H54 (cell line): Measurements from ENCODE around the gene CYP24A1.

Experiments
- DNase-seq: peaks from one replicate; pipeline ENCODE4 v3.0.0; 2011; ENCODE audit warnings: low spot score, mixed read lengths; ENCODE audit not compliant: insufficient read length
- FAIRE-seq: peaks from 3 replicates; lab custom pipeline; 2011; peaks lifted over from hg19 to GRCh38; lab: Jason Lieb, UNC
- POLR2A ChIP-seq: IDR thresholded peaks from 2 replicates; pipeline ENCODE4 v1.6.1; 2011; ENCODE audit warnings: low read depth, mild to moderate bottlenecking, low read length

The CYP24A1 gene

DNA sequence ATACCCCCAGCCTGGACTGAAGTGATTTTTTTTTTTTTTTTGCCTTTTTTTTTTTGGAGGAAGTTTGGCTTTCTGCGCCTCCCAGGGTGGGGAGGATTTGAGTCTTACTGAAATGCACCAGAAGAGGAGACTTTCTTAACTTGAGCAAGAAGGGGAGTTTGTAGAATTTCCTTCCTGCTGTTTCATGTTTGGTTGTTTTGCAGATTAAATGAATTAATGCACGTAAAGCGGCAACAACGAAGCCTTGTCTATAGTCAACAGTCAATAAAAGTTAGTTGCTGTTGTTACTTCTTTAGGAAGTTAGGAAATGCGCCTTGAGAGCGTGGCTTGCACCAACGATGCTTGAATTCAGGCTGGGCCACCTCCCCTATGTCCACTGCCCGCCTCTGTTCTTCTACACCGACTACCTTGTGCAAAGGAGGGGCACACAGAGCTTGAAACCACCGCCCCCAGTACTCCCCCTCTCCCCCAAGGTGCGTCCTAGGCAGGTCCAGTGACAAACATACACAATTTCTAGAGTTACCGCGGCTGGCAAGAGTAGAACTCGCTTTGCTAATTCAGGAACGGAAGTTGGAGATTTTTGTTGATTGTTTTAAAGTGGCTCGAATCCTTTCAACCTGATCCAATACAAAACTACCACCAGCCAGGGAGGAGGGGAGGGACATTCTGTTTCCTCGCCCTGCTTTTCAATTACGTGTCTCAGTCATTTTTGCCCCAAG is 830 bp upstream of the CYP24A1 start:
- no peak for DNase-seq
- no peak for FAIRE-seq
- TF ChIP-seq POLR2A, result no peak

- no peak for DNase-seq
- no peak for TF ChIP-seq POLR2A
- no peak for FAIRE-seq
These were observed 732 bp downstream of the CYP24A1 start for GRCh38 chr20:54172856-54173652.

DNA sequence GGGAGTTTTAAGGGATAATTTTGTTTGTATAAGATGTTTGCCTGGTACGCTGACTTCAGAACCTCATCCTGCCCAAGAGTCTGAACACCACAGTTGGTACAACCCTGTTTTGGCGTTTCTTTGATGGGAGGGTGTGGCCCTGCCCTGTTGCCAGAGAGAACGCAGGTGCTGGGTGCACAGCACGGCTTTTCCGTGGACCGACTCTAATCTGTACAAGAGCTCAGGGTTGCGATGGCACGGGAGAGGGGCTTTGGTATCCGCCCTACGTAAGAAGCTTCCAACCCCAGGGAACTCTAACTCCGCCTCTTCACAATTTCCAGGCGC is 1.3 kb downstream of the CYP24A1 start:
- DNase-seq (no peak), FAIRE-seq (no peak)
- no peak for TF ChIP-seq POLR2A

GRCh38 chr20:54170963-54171362 is 2.8 kb downstream of the CYP24A1 start:
- DNase-seq (no peak), FAIRE-seq (no peak)
- no peak for TF ChIP-seq POLR2A

DNA sequence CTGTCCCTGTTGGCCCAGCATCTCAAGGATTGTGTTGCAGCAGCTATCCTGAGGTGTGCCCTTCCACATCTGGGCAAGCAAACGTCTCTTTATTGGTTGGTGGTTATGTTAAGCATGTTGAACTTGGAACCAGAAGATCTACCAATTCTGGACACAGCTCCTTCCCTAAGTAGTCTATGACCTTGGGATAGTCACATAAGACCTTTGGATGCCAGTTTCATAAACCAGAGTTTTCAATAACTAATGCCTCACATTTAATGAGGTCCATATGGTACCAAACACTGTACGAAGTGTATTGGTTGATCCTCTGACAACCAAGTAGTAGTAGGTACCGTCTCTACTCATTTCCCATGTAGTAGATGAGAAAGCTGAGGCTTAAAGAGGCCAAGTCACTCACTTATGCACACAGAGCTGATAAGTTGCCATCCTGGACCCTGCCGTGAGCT is 3.7 kb downstream of the CYP24A1 start:
- FAIRE-seq, result no peak
- DNase-seq, result no peak
- TF ChIP-seq POLR2A, result no peak

- TF ChIP-seq POLR2A, result no peak
- FAIRE-seq, result no peak
- DNase-seq, result no peak
These were observed 4.6 kb downstream of the CYP24A1 start for GRCh38 chr20:54168961-54169862.

DNA sequence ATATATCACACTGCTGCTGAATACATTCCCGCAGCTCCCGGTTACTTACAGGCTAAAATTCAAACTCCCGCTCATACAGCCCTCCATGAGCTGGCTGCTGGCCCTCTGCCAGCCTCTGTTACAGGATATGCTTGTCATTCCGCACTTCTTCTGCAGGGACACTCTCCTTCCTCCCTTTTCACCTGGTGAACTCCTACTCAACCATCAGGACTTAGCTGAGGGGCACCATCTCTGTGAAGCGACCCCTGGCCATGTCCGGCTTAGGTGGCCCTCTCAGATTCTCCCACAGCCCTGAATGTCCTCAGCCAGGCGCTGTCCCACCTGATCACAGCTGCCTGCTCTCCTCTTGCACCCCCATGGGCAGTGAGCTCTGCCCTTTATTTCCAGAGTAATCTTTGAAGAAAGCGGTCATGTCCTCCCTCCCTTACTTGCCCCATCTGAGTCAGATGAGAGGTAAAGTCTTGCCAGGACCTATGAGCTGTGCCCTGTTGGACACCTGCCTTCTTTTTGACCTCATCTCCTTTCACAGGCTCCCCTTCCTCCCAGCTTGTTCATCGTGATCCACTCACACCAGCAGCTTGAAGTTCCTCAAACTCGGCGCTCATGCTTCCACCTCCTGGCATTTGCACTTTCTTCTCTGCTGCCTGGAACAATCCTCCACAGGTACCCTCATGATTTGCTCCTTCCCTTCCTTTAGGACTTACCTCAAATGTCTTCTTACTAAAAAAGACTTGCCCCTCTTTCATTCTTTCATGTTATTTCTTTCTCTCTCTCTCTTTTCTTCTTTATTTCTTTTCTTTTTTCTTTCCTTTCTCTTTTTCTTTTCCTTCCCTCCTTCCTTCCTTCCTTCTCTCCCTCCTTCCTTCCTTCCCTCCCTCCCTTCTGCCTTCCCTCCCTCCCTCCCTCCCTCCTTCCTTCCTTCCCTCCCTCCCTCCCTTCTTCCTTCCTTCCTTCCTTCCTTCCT is 5.6 kb downstream of the CYP24A1 start:
- FAIRE-seq, result no peak
- DNase-seq, result no peak
- TF ChIP-seq POLR2A, result no peak

- no peak for FAIRE-seq
These were observed 6.7 kb downstream of the CYP24A1 start for GRCh38 chr20:54166987-54167662.

GRCh38 chr20:54165803-54166202 is 8.0 kb downstream of the CYP24A1 start:
- no peak for DNase-seq
- no peak for TF ChIP-seq POLR2A
- no peak for FAIRE-seq

More at GRCh38 chr20:54166987-54167662, 6.7 kb downstream of the CYP24A1 start:
- DNase-seq, result no peak
- TF ChIP-seq POLR2A, result no peak

GRCh38 chr20:54165014-54165413 is 8.8 kb downstream of the CYP24A1 start:
- FAIRE-seq, result no peak
- TF ChIP-seq POLR2A, result no peak
- no peak for DNase-seq

DNA sequence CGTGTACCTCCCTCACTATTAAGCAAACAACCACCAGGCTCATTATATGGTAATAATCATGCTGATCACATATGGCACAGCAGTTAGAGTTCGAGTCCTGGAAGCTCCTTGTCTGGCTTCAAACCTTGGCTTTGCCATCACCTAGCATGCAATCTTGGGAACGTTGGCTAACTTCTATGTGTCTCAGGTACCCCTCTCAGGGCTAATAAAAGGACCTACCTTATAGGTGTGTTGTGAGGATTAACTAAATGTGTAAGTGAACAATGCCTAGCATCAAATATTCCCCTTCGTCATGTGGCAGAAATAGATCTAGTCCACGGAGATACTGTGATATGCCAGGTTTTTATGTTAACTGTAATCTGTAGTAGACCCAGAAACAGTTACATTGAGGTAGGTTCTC is 10.4 kb downstream of the CYP24A1 start:
- no peak for FAIRE-seq
- TF ChIP-seq POLR2A, result no peak
- DNase-seq, result no peak

DNA sequence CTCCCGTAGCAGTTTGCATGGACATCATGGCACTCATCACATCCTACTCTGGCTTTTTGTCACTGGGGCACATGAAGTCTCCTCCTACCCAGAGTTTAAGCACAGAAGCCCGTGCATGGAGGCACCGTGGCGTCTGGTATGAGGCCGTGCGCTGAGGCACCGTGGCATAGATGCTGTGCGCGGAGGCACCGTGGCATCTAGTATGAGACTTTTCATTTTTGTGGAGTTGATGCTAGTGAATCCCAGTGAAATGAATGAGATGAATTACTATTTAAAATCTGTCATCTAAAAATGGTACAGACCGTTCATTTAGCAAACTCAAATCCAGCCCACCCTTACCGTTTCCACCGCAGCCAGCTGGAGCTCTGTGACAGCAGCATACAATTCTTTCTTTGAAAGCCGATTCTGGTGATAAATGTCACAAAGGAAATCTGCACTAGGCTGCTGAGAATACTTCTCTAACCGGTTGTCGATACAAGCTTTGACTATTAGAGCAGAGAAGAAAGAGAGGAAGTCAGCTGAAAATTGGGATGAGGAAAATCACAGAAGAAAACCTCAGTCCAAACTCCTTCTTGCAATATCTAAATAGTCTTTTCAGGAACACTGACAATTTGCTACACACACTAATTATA is 11.3 kb downstream of the CYP24A1 start:
- TF ChIP-seq POLR2A, result no peak
- no peak for DNase-seq
- no peak for FAIRE-seq
